KOPT-K1 (cell line): ENCODE data around the gene CBL.
"Not testable (repeated sequence)": the region's sequence is repeated elsewhere in the genome, so short reads cannot be mapped to it uniquely, and the experiment has no call there.

Experiments used
- H3K27ac ChIP-seq: fragments of 200-600 bp; sonication (generic); 2 replicates; pipeline ENCODE4 v1.5.1; 2016; ENCODE audit warnings: antibody characterized with exemption, mild to moderate bottlenecking, low read depth, low read length; ENCODE audit not compliant: poor library complexity, severe bottlenecking
- H3K36me3 ChIP-seq: fragments of 200-600 bp; sonication (generic); 2 replicates; pipeline ENCODE4 v1.5.1; 2017; ENCODE audit warnings: antibody characterized with exemption, mild to moderate bottlenecking, low read length, moderate library complexity; ENCODE audit not compliant: insufficient read depth
- H3K9me3 ChIP-seq: fragments of 200-600 bp; sonication (generic); 2 replicates; pipeline ENCODE4 v1.5.1; 2017; ENCODE audit warnings: antibody characterized with exemption, low read length, mild to moderate bottlenecking; ENCODE audit not compliant: insufficient read depth, poor library complexity, severe bottlenecking

CBL gene

DNA sequence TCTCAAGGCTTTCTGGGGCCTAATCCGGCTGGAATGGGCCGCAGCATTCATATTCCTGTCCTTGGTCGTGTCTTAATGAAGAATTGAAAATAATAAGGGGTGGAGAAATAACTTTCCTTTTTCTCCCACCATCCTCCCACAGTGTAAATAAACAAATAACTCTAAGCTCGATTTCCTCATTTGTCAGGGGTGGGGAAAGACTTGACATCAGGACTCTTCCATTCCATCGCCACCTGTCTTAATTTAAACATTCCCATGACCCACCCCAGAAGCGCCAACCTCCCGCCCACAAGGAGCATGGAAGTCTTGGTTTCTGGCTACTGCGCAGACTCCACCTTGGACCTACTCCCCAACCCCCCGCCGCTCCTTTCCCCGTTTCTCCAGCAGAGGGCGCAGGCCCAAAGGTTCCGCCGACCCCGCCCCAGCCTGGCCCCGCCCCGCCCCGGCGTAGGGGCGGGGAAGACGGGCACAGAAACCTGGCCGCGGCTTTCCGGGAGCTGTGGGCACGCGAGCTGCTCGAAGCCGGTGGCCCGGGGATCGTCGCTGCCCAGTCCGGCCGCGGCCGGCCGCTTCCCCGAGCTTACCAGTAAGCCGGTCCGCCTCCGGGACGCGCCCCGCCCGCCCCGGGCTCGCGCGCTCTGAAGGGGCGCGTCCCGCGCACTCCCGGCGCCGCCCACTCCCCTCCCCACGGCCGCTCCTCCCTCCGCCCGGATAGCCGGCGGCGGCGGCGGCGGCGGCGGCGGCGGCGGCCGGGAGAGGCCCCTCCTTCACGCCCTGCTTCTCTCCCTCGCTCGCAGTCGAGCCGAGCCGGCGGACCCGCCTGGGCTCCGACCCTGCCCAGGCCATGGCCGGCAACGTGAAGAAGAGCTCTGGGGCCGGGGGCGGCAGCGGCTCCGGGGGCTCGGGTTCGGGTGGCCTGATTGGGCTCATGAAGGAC is at the start of gene CBL:
TSS of gene CBL (plus strand) at position 766 of the 937 bp plus-strand sequence. CDS start at position 845, 79 bp downstream.
- Histone ChIP-seq H3K27ac (peak within 1 kb of the TSS; percentile 91), H3K9me3 (no peaks in the 10 kb centered on the region), H3K36me3 (no peaks in the 10 kb centered on the region; the same call in 1 of the 2 replicates)

DNA sequence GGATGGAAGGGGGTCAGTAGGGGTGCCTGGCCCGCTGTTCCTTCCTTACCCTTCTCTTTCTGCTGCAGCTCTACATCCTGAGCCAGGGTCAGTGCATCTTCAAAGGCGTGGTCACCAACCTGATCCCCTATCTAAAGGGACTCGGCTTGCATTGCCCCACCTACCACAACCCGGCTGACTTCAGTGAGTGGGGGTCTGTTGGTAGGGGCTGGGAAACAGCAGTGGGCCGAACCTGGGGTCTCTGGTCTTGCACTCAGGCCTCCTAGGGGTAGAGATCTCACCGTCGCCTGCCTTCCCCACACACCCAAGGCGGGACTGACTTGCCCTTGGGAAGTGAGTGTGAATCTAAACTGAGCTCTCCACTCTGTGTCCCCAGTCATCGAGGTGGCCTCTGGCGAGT is 49.6 kb upstream of the CBL start:
- H3K9me3 ChIP-seq = no peaks in the 10 kb centered on the region
- H3K27ac ChIP-seq = no peak overlapping the region
- no peaks in the 10 kb centered on the region for H3K36me3 ChIP-seq

DNA sequence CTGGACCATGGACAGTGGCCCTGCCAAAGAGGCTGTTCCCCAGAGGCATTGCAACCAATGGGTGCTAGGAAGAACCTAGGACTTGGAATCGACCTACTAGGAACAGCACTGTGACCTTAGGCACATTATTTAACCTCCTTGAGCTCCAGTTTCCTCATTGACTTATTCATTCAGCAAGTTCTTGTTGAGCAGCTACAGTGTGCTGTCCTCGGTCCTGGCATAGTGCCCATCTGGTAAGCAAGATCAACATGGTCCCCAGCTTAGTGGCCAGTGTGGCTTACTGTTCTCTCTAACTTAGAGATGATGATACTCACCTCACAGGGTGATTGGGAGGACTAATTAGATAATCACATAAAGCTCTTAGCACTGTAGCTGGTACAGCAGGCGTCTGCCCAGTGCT is 49.1 kb upstream of the CBL start:
- no peaks in the 10 kb centered on the region for H3K9me3 ChIP-seq
- no peaks in the 10 kb centered on the region for H3K36me3 ChIP-seq
- no peak overlapping the region for H3K27ac ChIP-seq

DNA sequence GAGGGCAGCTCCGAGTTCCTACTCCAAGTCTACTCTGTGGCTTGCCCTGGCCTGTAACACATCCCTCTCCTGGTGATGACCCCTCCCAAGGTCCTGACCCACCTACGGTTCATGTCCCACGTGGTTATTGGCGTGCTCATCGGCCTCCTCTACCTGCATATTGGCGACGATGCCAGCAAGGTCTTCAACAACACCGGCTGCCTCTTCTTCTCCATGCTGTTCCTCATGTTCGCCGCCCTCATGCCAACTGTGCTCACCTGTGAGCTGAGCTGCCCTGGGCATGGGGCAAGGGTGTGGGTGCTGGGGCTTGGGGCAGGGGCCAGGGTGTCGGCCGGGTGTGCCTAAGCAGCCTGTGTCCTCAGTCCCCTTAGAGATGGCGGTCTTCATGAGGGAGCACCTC is 47.7 kb upstream of the CBL start:
- Histone ChIP-seq H3K9me3 (no peaks in the 10 kb centered on the region), H3K27ac (no peak overlapping the region), H3K36me3 (no peaks in the 10 kb centered on the region)

DNA sequence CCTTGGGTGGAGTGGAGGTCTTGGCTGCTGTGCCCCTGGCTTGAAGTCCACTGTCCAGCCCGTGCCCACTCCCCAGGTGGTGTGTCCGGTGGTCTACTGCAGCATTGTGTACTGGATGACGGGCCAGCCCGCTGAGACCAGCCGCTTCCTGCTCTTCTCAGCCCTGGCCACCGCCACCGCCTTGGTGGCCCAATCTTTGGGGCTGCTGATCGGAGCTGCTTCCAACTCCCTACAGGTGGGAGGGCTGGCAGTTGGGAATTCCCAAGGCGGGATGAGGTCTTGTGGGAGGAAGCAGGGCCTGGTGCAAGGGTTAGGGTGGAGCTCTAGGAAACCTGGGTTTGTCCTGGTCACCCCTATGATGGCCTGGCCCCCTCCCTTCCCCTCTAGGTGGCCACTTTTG is 46.0 kb upstream of the CBL start:
- Histone ChIP-seq H3K27ac (no peak overlapping the region), H3K9me3 (no peaks in the 10 kb centered on the region), H3K36me3 (no peaks in the 10 kb centered on the region)

DNA sequence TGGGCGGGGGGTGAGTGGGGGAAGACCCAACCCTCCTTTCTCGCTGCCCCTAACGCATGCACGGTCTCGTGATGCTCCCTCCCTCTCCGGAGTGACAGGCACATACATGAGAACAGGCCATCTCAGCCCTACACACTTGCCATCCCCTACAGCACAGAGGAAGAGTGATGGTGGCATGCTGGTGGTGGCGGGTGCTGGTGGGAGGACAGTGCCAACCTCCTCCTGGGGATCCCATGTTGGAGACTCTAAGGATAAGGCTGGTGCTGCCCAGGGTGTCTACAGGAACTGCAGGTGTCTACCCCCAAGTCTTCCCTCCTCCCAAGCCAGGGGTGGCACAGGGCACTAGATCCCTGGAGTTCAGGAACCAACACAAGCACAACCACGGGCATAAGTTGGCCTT is 44.3 kb upstream of the CBL start:
- Histone ChIP-seq H3K9me3 (no peaks in the 10 kb centered on the region), H3K27ac (no peak overlapping the region), H3K36me3 (no peaks in the 10 kb centered on the region)

DNA sequence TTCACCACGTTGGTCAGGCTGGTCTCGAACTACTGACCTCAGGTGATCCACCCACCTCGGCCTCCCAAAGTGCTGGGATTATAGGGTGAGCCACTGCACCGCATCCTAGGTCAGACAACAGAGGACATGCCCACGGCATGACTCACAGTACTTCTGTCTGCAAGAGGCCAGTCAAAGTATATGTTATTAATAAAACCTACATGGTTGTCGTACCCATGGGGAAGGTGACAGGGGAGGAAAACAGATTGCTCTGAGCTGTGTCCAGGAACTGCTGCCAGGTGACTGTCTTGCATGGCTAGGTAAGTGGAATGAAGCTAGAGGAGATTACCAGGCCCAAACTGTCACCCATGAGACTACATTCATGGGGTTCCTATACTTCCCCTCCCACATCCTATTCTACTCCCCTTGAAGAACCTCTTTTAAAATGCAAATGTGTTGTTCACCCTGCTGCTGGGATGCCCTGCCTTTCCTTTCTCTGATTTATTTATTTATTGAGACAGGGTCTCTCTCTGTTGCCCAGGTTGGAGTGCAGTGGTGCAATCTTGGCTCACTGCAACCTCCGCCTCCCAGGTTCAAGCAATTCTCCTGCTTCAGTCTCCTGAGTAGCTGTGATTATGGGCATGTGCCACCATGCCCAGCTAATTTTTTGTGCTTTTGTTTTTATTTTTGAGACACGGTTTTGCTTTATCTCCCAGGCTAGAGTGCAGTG is 39.6 kb upstream of the CBL start:
- Histone ChIP-seq H3K36me3 (no peaks in the 10 kb centered on the region), H3K9me3 (no peaks in the 10 kb centered on the region), H3K27ac (no peak overlapping the region)

DNA sequence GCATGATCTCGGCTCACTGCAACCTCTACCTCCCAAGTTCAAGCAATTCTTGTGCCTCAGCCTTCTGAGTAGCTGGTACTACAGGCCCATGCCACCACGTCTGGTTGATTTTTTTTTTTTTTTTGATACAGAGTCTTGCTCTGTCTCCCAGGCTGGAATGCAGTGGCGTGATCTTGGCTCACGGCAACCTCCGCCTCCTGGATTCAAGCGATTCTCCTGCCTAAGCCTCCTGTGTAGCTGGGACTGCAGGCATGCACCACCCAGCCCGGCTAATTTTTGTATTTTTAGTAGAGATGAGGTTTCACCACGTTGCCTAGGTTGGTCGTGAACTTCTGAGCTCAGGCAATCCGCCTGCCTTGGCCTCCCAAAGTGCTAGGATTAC is 39.1 kb upstream of the CBL start:
- H3K27ac ChIP-seq = not testable (repeated sequence)

DNA sequence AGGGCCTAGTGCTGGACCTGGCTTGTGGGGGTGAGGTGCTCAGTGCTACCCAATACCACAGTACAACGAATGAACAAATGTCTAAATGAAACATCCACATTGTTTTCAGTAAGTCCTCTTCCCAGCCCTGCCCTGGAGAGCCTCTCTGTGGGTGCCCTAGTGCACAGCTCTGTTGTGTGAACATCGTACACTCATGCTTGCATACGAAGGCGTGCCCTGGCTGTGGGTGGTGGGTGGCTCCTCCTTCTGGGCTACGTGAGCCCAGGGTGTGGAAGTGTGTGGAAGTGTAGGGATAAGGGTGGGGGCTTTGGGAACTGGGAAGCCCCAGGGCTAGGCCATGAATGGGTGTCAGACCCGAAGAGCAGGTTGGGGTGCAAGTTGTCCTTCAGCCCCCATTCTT is 38.2 kb upstream of the CBL start:
- H3K27ac ChIP-seq = peak overlapping the region; percentile 78

More for the DNA sequence above, 39.1 kb upstream of the CBL start:
- not testable (repeated sequence) for H3K36me3 ChIP-seq, H3K9me3 ChIP-seq

DNA sequence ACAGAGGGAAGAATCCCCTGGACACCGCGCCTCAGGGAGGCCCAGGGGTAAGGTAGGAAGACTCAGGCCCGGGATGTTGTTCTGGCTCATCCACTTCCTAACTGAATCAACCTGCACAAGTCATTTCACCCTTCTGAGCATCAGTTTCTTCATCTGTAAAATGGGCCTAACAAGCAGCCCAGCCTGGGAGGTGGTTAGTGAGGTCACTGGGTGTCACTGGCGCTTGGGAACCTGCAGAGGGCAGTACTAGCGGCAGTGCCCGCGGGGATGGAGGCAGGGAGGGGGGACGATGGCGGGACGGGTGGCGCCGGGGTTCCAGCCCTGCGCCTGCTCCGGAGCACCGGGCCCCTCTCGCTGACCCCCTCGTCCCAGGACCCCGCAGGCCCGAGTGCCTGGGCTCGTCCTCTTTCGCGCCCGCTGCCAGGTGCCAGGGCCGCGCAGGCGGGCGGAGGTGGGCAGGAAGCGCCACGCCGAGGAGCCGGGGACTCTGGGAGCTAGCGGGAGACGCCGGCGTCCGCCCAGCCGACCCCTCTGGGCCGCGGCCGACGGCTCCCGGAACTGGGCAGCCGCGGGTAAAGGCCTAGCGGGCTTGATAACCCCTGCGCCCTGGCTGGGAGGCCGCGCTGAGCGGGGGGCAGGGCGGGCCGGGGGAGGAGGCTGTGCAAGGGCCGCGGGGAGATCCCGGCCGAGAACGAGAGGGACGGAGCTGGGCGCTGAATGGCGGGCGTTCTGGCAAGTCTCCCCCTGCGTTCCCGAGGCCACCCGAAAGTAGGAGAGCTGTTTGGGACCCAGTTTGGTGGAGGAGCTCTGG is 37.5 kb upstream of the CBL start, which contains the start of gene NLRX1:
TSS of gene NLRX1 (plus strand) at position 255 of the 811 bp plus-strand sequence. CDS start 2,679 bp downstream, outside the sequence.
- Histone ChIP-seq H3K36me3 (peaks cover 5% of the 10 kb centered on the region; the same call in 1 of the 2 replicates), H3K27ac (peak within 1 kb of the TSS; percentile 78), H3K9me3 (no peaks in the 10 kb centered on the region)

More for the DNA sequence above, 38.2 kb upstream of the CBL start:
- Histone ChIP-seq H3K9me3 (no peaks in the 10 kb centered on the region), H3K36me3 (no peaks in the 10 kb centered on the region; the same call in 1 of the 2 replicates)

DNA sequence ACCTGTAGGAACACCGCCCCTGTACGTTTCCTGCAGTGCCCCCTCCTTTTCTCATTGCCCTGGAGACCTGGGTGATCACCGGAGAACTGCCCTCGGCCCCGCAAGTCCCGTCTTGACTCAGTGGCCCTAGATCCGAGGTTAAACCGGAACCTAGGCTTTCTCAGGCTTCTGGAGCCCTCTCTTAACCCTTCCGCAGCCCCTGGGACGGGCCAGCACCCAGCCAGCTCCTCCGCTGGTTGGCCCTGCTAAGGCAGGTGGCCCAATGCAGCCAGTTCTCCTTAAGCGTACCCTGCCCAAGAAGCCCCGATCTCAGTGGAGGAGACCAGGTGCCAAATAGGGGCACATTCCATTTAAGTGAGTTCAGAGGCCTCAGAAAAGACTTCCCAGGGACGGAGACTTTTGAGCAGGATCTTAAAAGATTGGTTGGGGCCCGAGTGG is 36.8 kb upstream of the CBL start:
- no peaks in the 10 kb centered on the region for H3K9me3 ChIP-seq
- H3K36me3 ChIP-seq = peaks cover 11% of the 10 kb centered on the region; the same call in 1 of the 2 replicates
- H3K27ac ChIP-seq = peak overlapping the region; percentile 78

DNA sequence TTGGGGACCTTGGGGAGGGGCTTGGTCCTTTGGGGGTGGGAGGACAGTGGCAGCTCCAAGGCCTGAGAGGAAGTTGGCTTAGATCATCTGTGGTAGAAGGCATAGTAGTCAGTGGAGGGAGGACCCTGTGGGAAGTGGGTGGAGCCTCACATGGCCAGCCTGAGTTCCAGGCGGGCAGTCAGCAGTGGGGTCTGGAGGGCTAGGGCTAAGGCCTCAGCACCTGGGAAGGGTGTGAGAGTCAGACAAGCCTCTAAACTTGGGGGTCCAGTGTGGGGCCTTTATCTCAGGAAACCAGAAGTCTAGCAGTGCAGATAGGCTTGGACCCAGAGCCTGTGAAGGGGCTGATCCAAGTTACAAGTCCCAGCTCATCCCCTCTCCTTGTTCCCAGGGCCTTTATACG is 33.6 kb upstream of the CBL start:
- H3K9me3 ChIP-seq = no peaks in the 10 kb centered on the region
- H3K36me3 ChIP-seq = peaks cover 29% of the 10 kb centered on the region; the same call in 1 of the 2 replicates
- no peak overlapping the region for H3K27ac ChIP-seq

DNA sequence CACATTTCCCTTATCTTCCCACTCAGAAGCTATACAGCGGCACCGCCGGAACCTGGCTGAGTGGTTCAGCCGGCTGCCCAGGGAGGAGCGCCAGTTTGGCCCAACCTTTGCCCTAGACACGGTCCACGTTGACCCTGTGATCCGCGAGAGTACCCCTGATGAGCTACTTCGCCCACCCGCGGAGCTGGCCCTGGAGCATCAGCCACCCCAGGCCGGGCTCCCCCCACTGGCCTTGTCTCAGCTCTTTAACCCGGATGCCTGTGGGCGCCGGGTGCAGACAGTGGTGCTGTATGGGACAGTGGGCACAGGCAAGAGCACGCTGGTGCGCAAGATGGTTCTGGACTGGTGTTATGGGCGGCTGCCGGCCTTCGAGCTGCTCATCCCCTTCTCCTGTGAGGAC is 32.7 kb upstream of the CBL start:
- no peak overlapping the region for H3K27ac ChIP-seq
- H3K36me3 ChIP-seq = peaks cover 29% of the 10 kb centered on the region; the same call in 1 of the 2 replicates
- H3K9me3 ChIP-seq = no peaks in the 10 kb centered on the region

DNA sequence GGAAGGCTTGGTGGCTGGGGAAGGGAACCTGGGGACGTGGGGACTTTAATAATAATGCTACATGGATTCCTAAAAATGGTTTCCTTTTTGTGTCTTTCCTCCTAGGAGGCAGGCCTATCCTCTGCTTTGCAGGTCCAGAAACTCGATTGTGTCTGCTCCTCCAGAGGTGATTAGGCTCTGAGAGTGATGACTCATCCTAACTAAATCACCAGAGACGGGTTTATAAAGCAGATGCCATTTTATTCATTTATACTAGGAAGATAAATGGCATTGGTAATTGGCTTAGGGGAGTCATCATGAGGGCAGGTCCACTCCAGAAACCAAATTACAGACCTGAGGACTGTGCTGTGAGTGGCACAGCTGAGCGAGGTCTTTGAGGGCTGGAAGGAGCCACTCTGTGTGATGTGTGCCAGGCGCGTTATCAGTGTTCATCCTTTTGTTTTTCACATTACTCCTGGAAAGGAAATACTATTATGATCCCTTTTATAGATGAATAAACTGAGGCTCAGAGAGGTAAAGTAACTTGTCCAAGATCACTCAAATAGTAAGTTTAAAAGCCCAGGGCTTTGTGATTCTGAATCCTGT is 30.6 kb upstream of the CBL start:
- Histone ChIP-seq H3K9me3 (no peaks in the 10 kb centered on the region), H3K36me3 (peaks cover 35% of the 10 kb centered on the region; the same call in 1 of the 2 replicates), H3K27ac (no peak overlapping the region)
